Stimulated activated CD4-positive, alpha-beta T cell treated with anti-CD3 and anti-CD28 coated beads, Interleukin-1b, Interleukin-23, amount 100 ng/mL, for 48 hours (primary cell): ENCODE results near the gene PNPLA5.

Experiments used
- DNase-seq: peaks from one replicate; pipeline ENCODE4 v3.0.0-alpha.2; 2020

Gene PNPLA5

GRCh38 chr22:43853328-43853931, 38.4 kb downstream of the PNPLA5 start:
- DNase-seq: no peak

GRCh38 chr22:43852573-43853327, 39.1 kb downstream of the PNPLA5 start:
- no peak for DNase-seq

GRCh38 chr22:43851979-43852307, 39.9 kb downstream of the PNPLA5 start:
- no peak for DNase-seq

- DNase-seq: no peak
Observed at GRCh38 chr22:43851058-43851978, 40.5 kb downstream of the PNPLA5 start.

GRCh38 chr22:43850529-43850928, 41.3 kb downstream of the PNPLA5 start:
- DNase-seq: no peak

- no peak for DNase-seq
Observed at GRCh38 chr22:43849731-43850130, 42.1 kb downstream of the PNPLA5 start.

GRCh38 chr22:43848366-43849171, 43.2 kb downstream of the PNPLA5 start:
- no peak for DNase-seq

- DNase-seq: no peak
Observed at GRCh38 chr22:43847376-43848289, 44.2 kb downstream of the PNPLA5 start.

- no peak for DNase-seq
Observed at GRCh38 chr22:43846966-43847365, 44.8 kb downstream of the PNPLA5 start.

- DNase-seq: no peak
Observed at GRCh38 chr22:43845981-43846380, 45.8 kb downstream of the PNPLA5 start.

GRCh38 chr22:43844560-43845545, 47.0 kb downstream of the PNPLA5 start:
- DNase-seq: no peak

GRCh38 chr22:43843783-43844530, 47.9 kb downstream of the PNPLA5 start:
- no peak for DNase-seq

- no peak for DNase-seq
Observed at GRCh38 chr22:43841742-43842141, 50.1 kb downstream of the PNPLA5 start.

GRCh38 chr22:43840851-43841250, 51.0 kb downstream of the PNPLA5 start:
- DNase-seq: no peak

- DNase-seq: no peak
Observed at GRCh38 chr22:43840431-43840830, 51.4 kb downstream of the PNPLA5 start.

GRCh38 chr22:43839781-43840180, 52.0 kb downstream of the PNPLA5 start:
- no peak for DNase-seq

GRCh38 chr22:43838571-43839307, 53.1 kb downstream of the PNPLA5 start:
- no peak for DNase-seq

- no peak for DNase-seq
Observed at GRCh38 chr22:43838161-43838560, 53.7 kb downstream of the PNPLA5 start.

GRCh38 chr22:43837666-43838065, 54.1 kb downstream of the PNPLA5 start:
- no peak for DNase-seq
